Measurements from ENCODE around the gene BANF2. TPM values are rescaled to one million over a fixed set of nuclear protein-coding genes. Genes with fewer than 3 reads are reported as not detected.

The BANF2 gene
- total RNA-seq, 1 experiment from 2014 or later: not detected

GRCh38 chr20:17749626-17749977 is 49.8 kb downstream of the BANF2 start:
- POLR2A ChIA-PET: no interaction called here
- no peaks in the 10 kb centered on the region for H3K27me3 ChIP-seq (ENCODE audit: insufficient read depth, low read length)
- H3K9me2 ChIP-seq (ENCODE audit: insufficient read depth): no peaks in the 10 kb centered on the region
- CTCF ChIA-PET: interaction anchor here (1.1 kb wide), 1 partner anchor 10 kb away, joined by 3 read pairs; no protein-coding TSS in a partner anchor
- no peak overlapping the region for H2AFZ ChIP-seq (ENCODE audit: low read depth, low read length, poor library complexity, severe bottlenecking)
- H3K36me3 ChIP-seq (ENCODE audit: control insufficient read depth in 1 of 2, insufficient read depth in 2 of 2, low read length in 2 of 2): no peaks in the 10 kb centered on the region
- H3K79me2 ChIP-seq (ENCODE audit: insufficient read depth, low read length): no peaks in the 10 kb centered on the region
- no peak overlapping the region for H3K9ac ChIP-seq (ENCODE audit: low read length)
- BruUV-seq (replicated peaks): no TSS peak
- DNase-seq (ENCODE audit: low read depth, low spot score) (no peak), ATAC-seq (no peak)
- no peak overlapping the region for H3K4me3 ChIP-seq (replicated peaks in 1 of 2; ENCODE audit: low read depth in 1 of 2, low read length in 2 of 2)
- H3K4me2 ChIP-seq (ENCODE audit: low read length): no peak overlapping the region
- no peak overlapping the region for H3K27ac ChIP-seq (ENCODE audit: low read depth, low read length)
- TF ChIP-seq MAX (IDR thresholded peaks at IDR 0.05) (no peak), TCF7L2 (IDR thresholded peaks at IDR 0.05; ENCODE audit: borderline replicate concordance, extremely low read depth, insufficient read depth, insufficient read length) (no peak), JUND (IDR thresholded peaks at IDR 0.05) (no peak), SP1 (IDR thresholded peaks at IDR 0.05; ENCODE audit: low read depth) (no peak), EZH2 (IDR thresholded peaks at IDR 0.05) (no peak), ATF3 (IDR thresholded peaks at IDR 0.05) (no peak), FOSL1 (IDR thresholded peaks at IDR 0.05; ENCODE audit: low read depth) (no peak), CBX3 (IDR thresholded peaks at IDR 0.05; ENCODE audit: low read depth) (no peak), ZNF274 (IDR thresholded peaks at IDR 0.05; ENCODE audit: low read depth, low read length) (no peak), RAD21 (IDR thresholded peaks at IDR 0.05; ENCODE audit: low read depth) (no peak), REST (IDR thresholded peaks at IDR 0.05; ENCODE audit: low read depth) (no peak), EGR1 (IDR thresholded peaks at IDR 0.05; ENCODE audit: low read depth) (no peak), ELF1 (IDR thresholded peaks at IDR 0.05; ENCODE audit: borderline replicate concordance, low read depth) (no peak), SRF (IDR thresholded peaks at IDR 0.05; ENCODE audit: low read depth) (no peak), POLR2AphosphoS5 (IDR thresholded peaks at IDR 0.05; ENCODE audit: low read depth, low read length) (no peak)
- RAD21 ChIA-PET (ENCODE audit: low non-redundant PET in 1 of 2, low total read pairs in 2 of 2, uncharacterized antibody in 2 of 2, unreplicated experiment in 2 of 2): no interaction called here
- H3K4me1 ChIP-seq (ENCODE audit: control insufficient read depth in 1 of 2, insufficient read depth in 2 of 2, low read length in 2 of 2): peaks cover 8 to 19% of the 10 kb centered on the region in 2 experiments; a peak in 3 of 4 replicates
- H4K20me1 ChIP-seq (ENCODE audit: insufficient read depth): no peaks in the 10 kb centered on the region
- H3K9me3 ChIP-seq (ENCODE audit: control insufficient read depth in 1 of 2, insufficient read depth in 1 of 2, low read depth in 1 of 2, low read length in 2 of 2): no peaks in the 10 kb centered on the region
- intact Hi-C loops (cut with micrococcal nuclease): no loop called here

Measured in HCT116 (cell line).